Measurements from ENCODE around the gene CEP95. TPM values are rescaled to one million over a fixed set of nuclear protein-coding genes. Genes with fewer than 3 reads are reported as not detected.

The CEP95 gene
- total RNA-seq, 3 donors from 2014 or later, result 56.5 to 74.4 (median 73.2) TPM

- intact Hi-C loops (cut with DNase I; ENCODE audit: low total_unique reads), result no loop called here
Measured at GRCh38 chr17:64515829-64516228, 9.1 kb downstream of the CEP95 start.

DNA sequence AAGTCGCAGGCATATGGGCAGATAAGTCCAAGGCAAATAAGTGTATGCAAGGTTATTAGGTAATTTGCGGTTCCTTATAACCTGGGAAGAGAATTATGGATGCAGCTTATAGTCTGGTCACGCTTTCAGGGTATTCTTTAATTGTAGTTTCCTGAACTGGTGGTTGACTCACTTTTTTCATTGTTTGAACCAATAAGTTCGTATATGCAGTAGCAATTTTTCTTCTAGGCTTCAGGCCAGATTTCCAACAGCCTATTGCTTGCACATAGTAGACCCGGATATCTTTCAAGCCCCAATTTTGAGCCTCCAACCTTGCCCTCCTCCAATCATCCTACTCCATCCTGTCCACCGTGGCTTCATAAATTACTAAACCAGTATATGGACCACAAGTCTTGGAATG is 12.8 kb downstream of the CEP95 start:
- H3K27me3 ChIP-seq, result no peaks in the 10 kb centered on the region
- peaks cover 4% of the 10 kb centered on the region for H3K36me3 ChIP-seq
- intact Hi-C loops (cut with DNase I; ENCODE audit: low total_unique reads), result no loop called here
- no peaks in the 10 kb centered on the region for H3K4me1 ChIP-seq
- no peaks in the 10 kb centered on the region for H3K9me3 ChIP-seq
- no peak for DNase-seq (ENCODE audit: low spot score in 2 of 2)
- H3K27ac ChIP-seq, result no peak overlapping the region
- no peak overlapping the region for H3K4me3 ChIP-seq
- no peak for TF ChIP-seq POLR2AphosphoS5 (IDR thresholded peaks at IDR 0.05)
- TF ChIP-seq, protein P1, sequence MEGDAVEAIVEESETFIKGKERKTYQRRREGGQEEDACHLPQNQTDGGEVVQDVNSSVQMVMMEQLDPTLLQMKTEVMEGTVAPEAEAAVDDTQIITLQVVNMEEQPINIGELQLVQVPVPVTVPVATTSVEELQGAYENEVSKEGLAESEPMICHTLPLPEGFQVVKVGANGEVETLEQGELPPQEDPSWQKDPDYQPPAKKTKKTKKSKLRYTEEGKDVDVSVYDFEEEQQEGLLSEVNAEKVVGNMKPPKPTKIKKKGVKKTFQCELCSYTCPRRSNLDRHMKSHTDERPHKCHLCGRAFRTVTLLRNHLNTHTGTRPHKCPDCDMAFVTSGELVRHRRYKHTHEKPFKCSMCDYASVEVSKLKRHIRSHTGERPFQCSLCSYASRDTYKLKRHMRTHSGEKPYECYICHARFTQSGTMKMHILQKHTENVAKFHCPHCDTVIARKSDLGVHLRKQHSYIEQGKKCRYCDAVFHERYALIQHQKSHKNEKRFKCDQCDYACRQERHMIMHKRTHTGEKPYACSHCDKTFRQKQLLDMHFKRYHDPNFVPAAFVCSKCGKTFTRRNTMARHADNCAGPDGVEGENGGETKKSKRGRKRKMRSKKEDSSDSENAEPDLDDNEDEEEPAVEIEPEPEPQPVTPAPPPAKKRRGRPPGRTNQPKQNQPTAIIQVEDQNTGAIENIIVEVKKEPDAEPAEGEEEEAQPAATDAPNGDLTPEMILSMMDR (IDR thresholded peaks at IDR 0.05), result no peak
- no peak for TF ChIP-seq POLR2A (IDR thresholded peaks at IDR 0.05)

More at GRCh38 chr17:64515829-64516228, 9.1 kb downstream of the CEP95 start:
- no peaks in the 10 kb centered on the region for H3K4me1 ChIP-seq
- TF ChIP-seq, protein P1 (IDR thresholded peaks at IDR 0.05), result no peak
- TF ChIP-seq POLR2AphosphoS5 (IDR thresholded peaks at IDR 0.05), result no peak
- TF ChIP-seq POLR2A (IDR thresholded peaks at IDR 0.05), result no peak
- no peak for DNase-seq (ENCODE audit: low spot score in 2 of 2)
- no peaks in the 10 kb centered on the region for H3K27me3 ChIP-seq
- no peaks in the 10 kb centered on the region for H3K36me3 ChIP-seq
- H3K4me3 ChIP-seq, result no peak overlapping the region
- no peak overlapping the region for H3K27ac ChIP-seq
- H3K9me3 ChIP-seq, result no peaks in the 10 kb centered on the region

- no peak overlapping the region for H3K4me3 ChIP-seq
- DNase-seq (ENCODE audit: low spot score in 2 of 2), result no peak
- intact Hi-C loops (cut with DNase I; ENCODE audit: low total_unique reads), result no loop called here
- H3K27me3 ChIP-seq, result no peaks in the 10 kb centered on the region
- TF ChIP-seq, protein P1 (IDR thresholded peaks at IDR 0.05), result no peak
- no peaks in the 10 kb centered on the region for H3K9me3 ChIP-seq
- peaks cover 8% of the 10 kb centered on the region for H3K36me3 ChIP-seq
- no peak overlapping the region for H3K27ac ChIP-seq
- H3K4me1 ChIP-seq, result no peaks in the 10 kb centered on the region
Measured at GRCh38 chr17:64520359-64520758, 13.6 kb downstream of the CEP95 start.

- H3K36me3 ChIP-seq, result peaks cover 35% of the 10 kb centered on the region
- TF ChIP-seq, protein P1 (IDR thresholded peaks at IDR 0.05), result no peak
- TF ChIP-seq POLR2A (IDR thresholded peaks at IDR 0.05), result no peak
- TF ChIP-seq POLR2AphosphoS5 (IDR thresholded peaks at IDR 0.05), result no peak
- intact Hi-C loops (cut with DNase I; ENCODE audit: low total_unique reads), result no loop called here
- no peak for DNase-seq (ENCODE audit: low spot score in 2 of 2)
- no peak overlapping the region for H3K4me3 ChIP-seq
- H3K9me3 ChIP-seq, result no peaks in the 10 kb centered on the region
- no peaks in the 10 kb centered on the region for H3K27me3 ChIP-seq
- H3K4me1 ChIP-seq, result no peaks in the 10 kb centered on the region
- no peak overlapping the region for H3K27ac ChIP-seq
Measured at GRCh38 chr17:64527914-64528313, 21.1 kb downstream of the CEP95 start.

DNA sequence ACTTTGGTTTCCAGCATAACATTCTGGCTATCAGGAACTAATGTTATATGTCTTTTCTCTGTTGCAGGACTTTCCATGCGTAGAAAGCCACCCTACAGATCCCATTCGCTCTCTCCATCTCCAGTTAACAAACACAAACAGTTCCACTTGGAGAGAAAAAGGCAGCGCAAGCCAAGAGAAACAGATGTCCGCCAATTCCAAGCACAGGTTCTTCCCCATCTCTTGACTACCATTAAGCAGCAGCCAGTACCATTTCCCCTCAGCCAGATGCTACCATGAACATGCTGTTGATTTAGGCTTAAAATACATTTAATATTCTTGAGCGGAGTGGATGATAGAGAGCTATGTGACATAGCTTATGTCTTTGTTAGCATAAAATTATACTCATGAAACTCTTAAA is 22.4 kb downstream of the CEP95 start:
- no peaks in the 10 kb centered on the region for H3K27me3 ChIP-seq
- H3K4me1 ChIP-seq, result no peaks in the 10 kb centered on the region
- no peak overlapping the region for H3K4me3 ChIP-seq
- DNase-seq (ENCODE audit: low spot score in 2 of 2), result no peak
- intact Hi-C loops (cut with DNase I; ENCODE audit: low total_unique reads), result no loop called here
- TF ChIP-seq POLR2AphosphoS5 (IDR thresholded peaks at IDR 0.05) (no peak), POLR2A (IDR thresholded peaks at IDR 0.05) (no peak)
- TF ChIP-seq, protein P1 (IDR thresholded peaks at IDR 0.05), result no peak
- H3K9me3 ChIP-seq, result no peaks in the 10 kb centered on the region
- peaks cover 37% of the 10 kb centered on the region for H3K36me3 ChIP-seq
- H3K27ac ChIP-seq, result no peak overlapping the region
